Ureter (tissue), 1 donor: Measurements from ENCODE around the gene GCH1. TPM values are rescaled to one million over a fixed set of nuclear protein-coding genes. Genes with fewer than 3 reads are reported as not detected.

Experiments
- DNase-seq: peaks from one replicate; pipeline ENCODE4 v3.0.0-alpha.2; 2020; ENCODE audit warnings: low spot score
- total RNA-seq: library from RNA; stranded (reverse); gene quantifications from one replicate; pipeline ENCODE4 v1.2.4, GENCODE V29; 2023
- donor health status: DM: yes; HTN: yes; CAD: no.

Gene GCH1
- total RNA-seq, 1 donor from 2014 or later = 13.8 TPM

GRCh38 chr14:54797556-54797955 lies 105.1 kb downstream of the GCH1 start:
- DNase-seq = no peak

DNA sequence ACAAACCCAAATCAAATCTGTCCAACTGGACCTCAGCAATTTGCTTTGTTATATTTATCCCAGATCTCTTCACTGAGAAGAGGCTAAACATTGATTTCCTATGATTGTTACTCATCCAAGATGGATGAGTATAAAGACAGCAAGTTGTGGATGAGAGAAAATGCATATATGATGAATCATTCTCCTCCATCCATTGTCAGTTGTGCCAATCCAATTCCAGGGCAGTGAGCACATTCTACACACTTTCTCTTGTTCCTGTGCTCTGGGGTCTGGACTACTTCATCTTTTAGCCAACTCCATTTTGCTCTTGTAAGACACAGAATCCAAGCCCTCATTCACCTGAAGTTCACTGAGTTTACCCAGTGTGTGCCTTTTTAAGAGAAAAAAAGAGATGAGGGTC lies 105.7 kb downstream of the GCH1 start:
- no peak for DNase-seq

GRCh38 chr14:54794796-54795195 lies 107.8 kb downstream of the GCH1 start:
- no peak for DNase-seq

- DNase-seq = no peak
These were observed 108.5 kb downstream of the GCH1 start for GRCh38 chr14:54794159-54794558.

DNA sequence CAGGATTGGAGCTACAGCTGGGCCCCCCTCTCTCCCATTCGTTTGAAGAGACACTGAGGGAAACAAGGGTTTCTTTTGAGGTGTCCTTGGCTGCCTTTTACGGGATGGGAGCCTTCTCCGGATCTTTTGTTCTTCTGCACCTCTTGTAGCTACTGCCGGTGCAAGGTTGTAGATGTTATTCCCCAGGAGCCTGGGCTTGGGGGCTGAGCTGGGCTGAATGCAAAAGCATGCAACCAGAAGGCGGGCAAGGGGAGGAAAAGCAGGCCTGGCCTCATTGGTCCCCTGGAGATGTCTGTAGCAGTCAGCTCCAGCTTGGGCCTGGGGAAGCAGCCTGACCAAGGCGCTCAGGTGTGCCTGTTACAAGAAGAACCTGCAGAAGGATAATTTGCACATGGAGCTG lies 110.3 kb downstream of the GCH1 start:
- no peak for DNase-seq

Other genes starting within 250 kb of the GCH1 start
- gene WDHD1, start 124.3 kb upstream of the GCH1 start, total RNA-seq = 6.6 TPM
- 29.2 TPM for gene SOCS4, start 124.4 kb upstream of the GCH1 start, total RNA-seq
- gene MAPK1IP1L, start 148.8 kb upstream of the GCH1 start, total RNA-seq = 94.7 TPM
- gene LGALS3, start 226.4 kb upstream of the GCH1 start, total RNA-seq = 193 TPM